Measurements from ENCODE around the gene BUB3.
"Not testable (repeated sequence)": the region's sequence is repeated elsewhere in the genome, so short reads cannot be mapped to it uniquely, and the experiment has no call there.

Gene BUB3

GRCh38 chr10:123178390-123178789 is 24.2 kb downstream of the BUB3 start:
- H3K27me3 ChIP-seq (ENCODE audit: insufficient read depth, low read length); H3K4me3 ChIP-seq (ENCODE audit: low read length): not testable (repeated sequence)
- peaks cover 13% of the 10 kb centered on the region for H3K36me3 ChIP-seq (ENCODE audit: insufficient read depth, low read length)

GRCh38 chr10:123180101-123181090 is 26.2 kb downstream of the BUB3 start:
- no peak overlapping the region for H2AFZ ChIP-seq (ENCODE audit: low read depth, low read length)
- H3K9me3 ChIP-seq (ENCODE audit: low read length): peaks cover 3% of the 10 kb centered on the region
- no peak overlapping the region for H3K4me3 ChIP-seq (ENCODE audit: low read length)

More at GRCh38 chr10:123178390-123178789, 24.2 kb downstream of the BUB3 start:
- H3K9me3 ChIP-seq (ENCODE audit: low read length); H2AFZ ChIP-seq (ENCODE audit: low read depth, low read length); H3K4me1 ChIP-seq (ENCODE audit: insufficient read depth, low read length): not testable (repeated sequence)

GRCh38 chr10:123183724-123184123 is 29.5 kb downstream of the BUB3 start:
- Histone ChIP-seq H3K27me3 (ENCODE audit: insufficient read depth, low read length) (no peaks in the 10 kb centered on the region), H2AFZ (ENCODE audit: low read depth, low read length) (no peak overlapping the region), H3K4me3 (ENCODE audit: low read length) (no peak overlapping the region), H3K36me3 (ENCODE audit: insufficient read depth, low read length) (peaks cover 2% of the 10 kb centered on the region), H3K4me1 (ENCODE audit: insufficient read depth, low read length) (no peaks in the 10 kb centered on the region), H3K9me3 (ENCODE audit: low read length) (peaks cover 5% of the 10 kb centered on the region)

More at GRCh38 chr10:123180101-123181090, 26.2 kb downstream of the BUB3 start:
- Histone ChIP-seq H3K27me3 (ENCODE audit: insufficient read depth, low read length) (no peaks in the 10 kb centered on the region), H3K4me1 (ENCODE audit: insufficient read depth, low read length) (no peaks in the 10 kb centered on the region), H3K36me3 (ENCODE audit: insufficient read depth, low read length) (peaks cover 13% of the 10 kb centered on the region)

DNA sequence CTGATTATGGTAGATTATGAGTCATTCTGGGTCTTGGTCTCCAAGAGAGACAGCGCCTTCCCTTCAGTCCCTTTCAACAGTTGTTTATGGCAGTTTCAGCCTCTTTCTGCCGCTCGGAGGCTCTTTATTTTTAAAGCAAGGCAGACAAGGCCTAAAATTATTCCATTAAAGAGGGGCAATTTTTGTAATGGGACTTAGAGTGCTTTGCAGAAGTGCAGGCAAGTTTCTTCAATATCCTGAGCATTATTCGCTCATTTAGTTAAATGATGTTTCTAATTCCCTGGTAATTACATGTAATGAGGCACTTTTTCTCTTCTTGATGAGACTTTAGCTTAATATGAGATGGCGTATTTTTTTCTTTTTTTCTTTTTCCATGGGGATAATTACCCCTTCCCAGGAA is 33.6 kb downstream of the BUB3 start:
- Histone ChIP-seq H3K4me1 (ENCODE audit: insufficient read depth, low read length) (no peaks in the 10 kb centered on the region), H2AFZ (ENCODE audit: low read depth, low read length) (no peak overlapping the region), H3K36me3 (ENCODE audit: insufficient read depth, low read length) (peaks cover 2% of the 10 kb centered on the region), H3K27me3 (ENCODE audit: insufficient read depth, low read length) (no peaks in the 10 kb centered on the region), H3K4me3 (ENCODE audit: low read length) (no peak overlapping the region), H3K9me3 (ENCODE audit: low read length) (peaks cover 5% of the 10 kb centered on the region)

GRCh38 chr10:123191886-123192285 is 37.7 kb downstream of the BUB3 start:
- Histone ChIP-seq H3K4me1 (ENCODE audit: insufficient read depth, low read length) (no peaks in the 10 kb centered on the region), H3K27me3 (ENCODE audit: insufficient read depth, low read length) (no peaks in the 10 kb centered on the region), H2AFZ (ENCODE audit: low read depth, low read length) (no peak overlapping the region), H3K9me3 (ENCODE audit: low read length) (no peaks in the 10 kb centered on the region), H3K36me3 (ENCODE audit: insufficient read depth, low read length) (no peaks in the 10 kb centered on the region), H3K4me3 (ENCODE audit: low read length) (no peak overlapping the region)

GRCh38 chr10:123194056-123194455 is 39.9 kb downstream of the BUB3 start:
- Histone ChIP-seq H3K9me3 (ENCODE audit: low read length) (no peaks in the 10 kb centered on the region), H3K4me1 (ENCODE audit: insufficient read depth, low read length) (no peaks in the 10 kb centered on the region), H3K36me3 (ENCODE audit: insufficient read depth, low read length) (no peaks in the 10 kb centered on the region), H3K4me3 (ENCODE audit: low read length) (no peak overlapping the region), H2AFZ (ENCODE audit: low read depth, low read length) (no peak overlapping the region), H3K27me3 (ENCODE audit: insufficient read depth, low read length) (no peaks in the 10 kb centered on the region)

GRCh38 chr10:123200531-123200930 is 46.3 kb downstream of the BUB3 start:
- no peaks in the 10 kb centered on the region for H3K27me3 ChIP-seq (ENCODE audit: insufficient read depth, low read length)
- no peak overlapping the region for H3K4me3 ChIP-seq (ENCODE audit: low read length)
- H3K4me1 ChIP-seq (ENCODE audit: insufficient read depth, low read length): no peaks in the 10 kb centered on the region
- no peak overlapping the region for H2AFZ ChIP-seq (ENCODE audit: low read depth, low read length)
- no peaks in the 10 kb centered on the region for H3K9me3 ChIP-seq (ENCODE audit: low read length)
- no peaks in the 10 kb centered on the region for H3K36me3 ChIP-seq (ENCODE audit: insufficient read depth, low read length)

- no peaks in the 10 kb centered on the region for H3K27me3 ChIP-seq (ENCODE audit: insufficient read depth, low read length)
- no peak overlapping the region for H2AFZ ChIP-seq (ENCODE audit: low read depth, low read length)
- no peaks in the 10 kb centered on the region for H3K36me3 ChIP-seq (ENCODE audit: insufficient read depth, low read length)
- no peak overlapping the region for H3K4me3 ChIP-seq (ENCODE audit: low read length)
- H3K9me3 ChIP-seq (ENCODE audit: low read length): no peaks in the 10 kb centered on the region
- H3K4me1 ChIP-seq (ENCODE audit: insufficient read depth, low read length): no peaks in the 10 kb centered on the region
Measured at GRCh38 chr10:123202506-123202905, 48.3 kb downstream of the BUB3 start.

- no peaks in the 10 kb centered on the region for H3K36me3 ChIP-seq (ENCODE audit: insufficient read depth, low read length)
- H2AFZ ChIP-seq (ENCODE audit: low read depth, low read length): no peak overlapping the region
- no peaks in the 10 kb centered on the region for H3K27me3 ChIP-seq (ENCODE audit: insufficient read depth, low read length)
- H3K4me3 ChIP-seq (ENCODE audit: low read length): no peak overlapping the region
- H3K9me3 ChIP-seq (ENCODE audit: low read length): peaks cover 4% of the 10 kb centered on the region
- H3K4me1 ChIP-seq (ENCODE audit: insufficient read depth, low read length): no peaks in the 10 kb centered on the region
Measured at GRCh38 chr10:123203393-123204126, 49.4 kb downstream of the BUB3 start.

DNA sequence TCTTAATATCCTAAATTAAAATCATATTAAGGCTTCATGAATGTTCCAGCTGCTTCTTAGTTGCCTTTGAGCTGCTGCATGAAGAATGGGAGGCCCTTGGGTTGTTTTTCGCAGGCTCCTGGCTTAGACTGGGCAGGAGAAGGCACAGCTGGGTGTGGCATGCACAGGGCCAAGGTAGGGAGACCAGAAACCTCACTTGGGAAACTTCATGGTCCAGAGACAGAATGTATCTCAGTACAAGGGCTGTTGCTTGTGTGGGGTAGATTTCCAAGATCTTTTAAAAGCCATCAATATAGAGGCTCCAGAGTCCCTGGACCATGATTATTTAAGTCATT is 49.9 kb downstream of the BUB3 start:
- no peak overlapping the region for H3K4me3 ChIP-seq (ENCODE audit: low read length)
- no peaks in the 10 kb centered on the region for H3K4me1 ChIP-seq (ENCODE audit: insufficient read depth, low read length)
- H3K27me3 ChIP-seq (ENCODE audit: insufficient read depth, low read length): no peaks in the 10 kb centered on the region
- no peaks in the 10 kb centered on the region for H3K36me3 ChIP-seq (ENCODE audit: insufficient read depth, low read length)
- H2AFZ ChIP-seq (ENCODE audit: low read depth, low read length): no peak overlapping the region
- H3K9me3 ChIP-seq (ENCODE audit: low read length): peaks cover 4% of the 10 kb centered on the region

GRCh38 chr10:123205041-123205440 is 50.8 kb downstream of the BUB3 start:
- Histone ChIP-seq H3K9me3 (ENCODE audit: low read length) (peaks cover 4% of the 10 kb centered on the region), H3K27me3 (ENCODE audit: insufficient read depth, low read length) (no peaks in the 10 kb centered on the region), H3K4me3 (ENCODE audit: low read length) (no peak overlapping the region), H3K4me1 (ENCODE audit: insufficient read depth, low read length) (no peaks in the 10 kb centered on the region), H2AFZ (ENCODE audit: low read depth, low read length) (no peak overlapping the region), H3K36me3 (ENCODE audit: insufficient read depth, low read length) (no peaks in the 10 kb centered on the region)

DNA sequence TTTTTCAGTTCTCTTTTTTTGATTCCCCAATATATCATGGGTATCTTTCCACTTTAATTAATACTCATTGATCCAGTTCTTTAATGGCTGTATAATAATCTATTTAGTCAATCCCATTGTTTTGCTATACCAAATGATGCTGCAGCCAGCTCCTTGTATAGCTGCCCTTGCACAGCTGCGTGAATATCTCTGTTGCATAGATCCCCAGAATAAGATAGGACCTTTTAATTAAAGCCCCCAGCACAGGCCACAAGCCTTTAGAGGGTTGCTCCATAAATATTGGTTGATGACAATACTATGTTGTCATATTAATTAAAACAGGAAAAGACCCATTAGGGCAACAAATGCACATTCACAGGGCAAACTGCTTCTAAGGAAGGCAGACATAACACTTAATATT is 57.9 kb downstream of the BUB3 start:
- Histone ChIP-seq H3K9me3 (ENCODE audit: low read length) (peaks cover 4% of the 10 kb centered on the region), H3K27me3 (ENCODE audit: insufficient read depth, low read length) (no peaks in the 10 kb centered on the region), H3K36me3 (ENCODE audit: insufficient read depth, low read length) (no peaks in the 10 kb centered on the region), H3K4me3 (ENCODE audit: low read length) (no peak overlapping the region), H2AFZ (ENCODE audit: low read depth, low read length) (no peak overlapping the region), H3K4me1 (ENCODE audit: insufficient read depth, low read length) (no peaks in the 10 kb centered on the region)

GRCh38 chr10:123212640-123213039 is 58.4 kb downstream of the BUB3 start:
- H2AFZ ChIP-seq (ENCODE audit: low read depth, low read length): no peak overlapping the region
- H3K9me3 ChIP-seq (ENCODE audit: low read length): peaks cover 4% of the 10 kb centered on the region
- H3K27me3 ChIP-seq (ENCODE audit: insufficient read depth, low read length): no peaks in the 10 kb centered on the region
- no peaks in the 10 kb centered on the region for H3K36me3 ChIP-seq (ENCODE audit: insufficient read depth, low read length)
- H3K4me1 ChIP-seq (ENCODE audit: insufficient read depth, low read length): no peaks in the 10 kb centered on the region
- H3K4me3 ChIP-seq (ENCODE audit: low read length): no peak overlapping the region
